ENCODE measurements around the gene TTPAL.

The TTPAL gene

DNA sequence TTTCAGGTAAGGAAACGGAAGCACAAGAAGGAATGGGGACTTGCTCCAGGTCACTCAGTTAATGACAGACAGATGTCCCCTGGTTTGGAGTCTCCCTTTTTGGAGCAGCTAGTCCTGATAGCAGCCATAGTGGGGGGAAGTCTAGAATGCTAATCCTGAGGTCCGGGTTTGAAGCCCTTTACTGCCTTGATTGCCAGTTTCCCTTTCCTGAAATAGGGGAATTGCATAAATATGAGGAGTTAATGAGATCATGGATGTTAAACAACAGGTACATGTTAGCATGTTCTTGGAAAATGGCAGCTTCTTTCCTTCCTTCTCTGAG lies 341 bp upstream of the TTPAL start:
- peak overlapping the region; percentile 83 for H3K27ac ChIP-seq
- TF ChIP-seq, protein P1, sequence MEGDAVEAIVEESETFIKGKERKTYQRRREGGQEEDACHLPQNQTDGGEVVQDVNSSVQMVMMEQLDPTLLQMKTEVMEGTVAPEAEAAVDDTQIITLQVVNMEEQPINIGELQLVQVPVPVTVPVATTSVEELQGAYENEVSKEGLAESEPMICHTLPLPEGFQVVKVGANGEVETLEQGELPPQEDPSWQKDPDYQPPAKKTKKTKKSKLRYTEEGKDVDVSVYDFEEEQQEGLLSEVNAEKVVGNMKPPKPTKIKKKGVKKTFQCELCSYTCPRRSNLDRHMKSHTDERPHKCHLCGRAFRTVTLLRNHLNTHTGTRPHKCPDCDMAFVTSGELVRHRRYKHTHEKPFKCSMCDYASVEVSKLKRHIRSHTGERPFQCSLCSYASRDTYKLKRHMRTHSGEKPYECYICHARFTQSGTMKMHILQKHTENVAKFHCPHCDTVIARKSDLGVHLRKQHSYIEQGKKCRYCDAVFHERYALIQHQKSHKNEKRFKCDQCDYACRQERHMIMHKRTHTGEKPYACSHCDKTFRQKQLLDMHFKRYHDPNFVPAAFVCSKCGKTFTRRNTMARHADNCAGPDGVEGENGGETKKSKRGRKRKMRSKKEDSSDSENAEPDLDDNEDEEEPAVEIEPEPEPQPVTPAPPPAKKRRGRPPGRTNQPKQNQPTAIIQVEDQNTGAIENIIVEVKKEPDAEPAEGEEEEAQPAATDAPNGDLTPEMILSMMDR (conservative IDR thresholded peaks at IDR 0.05) = no peak
- no peak for TF ChIP-seq ZFX (IDR thresholded peaks at IDR 0.05)

DNA sequence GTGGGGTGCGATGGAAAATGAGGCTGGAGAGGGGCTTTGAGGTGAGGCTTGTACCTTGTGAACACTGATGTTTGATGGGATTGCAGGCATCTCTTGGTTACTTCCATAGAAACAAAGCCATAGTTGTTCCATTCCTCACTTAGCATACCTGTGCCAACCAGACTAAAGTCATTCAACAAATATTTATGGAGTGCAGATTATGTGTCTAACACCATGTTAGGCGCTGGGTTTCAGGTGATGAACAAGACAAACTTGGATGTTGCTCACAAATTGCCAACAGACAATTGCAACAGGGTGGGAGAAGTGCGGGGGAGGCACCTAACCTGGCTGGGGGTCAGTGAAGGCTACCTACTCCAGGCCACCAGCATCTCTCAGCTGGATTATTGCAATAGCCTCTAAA lies 1.5 kb downstream of the TTPAL start:
- no peak overlapping the region for H3K27ac ChIP-seq
- no peak for TF ChIP-seq ZFX (IDR thresholded peaks at IDR 0.05)
- TF ChIP-seq, protein P1 (conservative IDR thresholded peaks at IDR 0.05) = no peak

DNA sequence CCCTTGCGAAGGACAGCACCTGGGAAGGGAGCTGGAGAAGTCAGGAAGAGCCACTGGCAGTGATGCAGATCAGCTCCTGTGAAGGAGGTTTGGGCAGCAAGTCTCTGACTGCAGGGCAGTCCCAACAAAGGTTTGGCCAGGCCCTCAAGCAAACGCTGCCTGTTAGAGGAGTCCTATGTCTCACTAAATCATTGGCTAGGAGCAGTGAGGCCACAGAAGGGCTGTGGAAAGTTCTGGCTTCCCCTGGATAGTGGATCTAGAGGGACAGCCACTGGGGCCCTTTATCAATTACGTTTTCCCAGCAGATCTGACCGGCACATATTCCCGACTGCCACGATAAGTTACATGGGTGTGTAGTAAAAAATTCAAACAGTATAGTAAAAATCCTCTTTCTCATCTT lies 2.5 kb downstream of the TTPAL start:
- H3K27ac ChIP-seq = no peak overlapping the region
- no peak for TF ChIP-seq ZFX (IDR thresholded peaks at IDR 0.05)
- TF ChIP-seq, protein P1 (conservative IDR thresholded peaks at IDR 0.05) = no peak

DNA sequence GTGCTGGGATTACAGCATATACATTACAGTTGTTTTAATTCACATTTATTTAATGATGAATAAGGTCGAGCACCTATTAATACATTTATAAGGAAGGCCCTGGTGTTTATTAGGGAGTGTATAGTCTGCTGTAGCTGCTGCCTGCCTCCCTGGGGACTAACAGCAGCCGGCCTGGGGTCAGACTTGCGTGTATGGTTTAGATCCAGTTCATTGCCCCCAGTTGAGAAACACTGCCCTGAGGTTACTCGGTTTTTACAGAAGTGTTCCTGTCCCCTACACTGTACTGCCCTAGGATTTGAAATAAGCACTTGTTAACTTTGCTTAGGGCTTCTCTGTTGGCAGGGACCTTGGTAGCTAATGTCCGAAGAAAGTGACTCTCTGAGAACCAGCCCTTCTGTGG lies 4.0 kb downstream of the TTPAL start:
- no peak overlapping the region for H3K27ac ChIP-seq
- no peak for TF ChIP-seq ZFX (IDR thresholded peaks at IDR 0.05)
- TF ChIP-seq, protein P1 (conservative IDR thresholded peaks at IDR 0.05) = no peak

DNA sequence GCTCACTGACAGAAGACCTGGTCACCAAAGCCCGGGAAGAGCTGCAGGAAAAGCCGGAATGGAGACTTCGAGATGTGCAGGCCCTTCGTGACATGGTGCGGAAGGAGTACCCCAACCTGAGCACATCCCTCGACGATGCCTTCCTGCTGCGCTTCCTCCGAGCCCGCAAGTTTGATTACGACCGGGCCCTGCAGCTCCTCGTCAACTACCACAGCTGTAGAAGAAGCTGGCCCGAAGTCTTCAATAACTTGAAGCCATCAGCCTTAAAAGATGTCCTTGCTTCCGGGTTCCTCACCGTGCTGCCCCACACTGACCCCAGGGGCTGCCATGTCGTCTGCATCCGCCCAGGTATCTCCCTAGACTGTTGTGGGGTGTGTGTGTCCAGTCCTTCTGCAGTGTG lies 4.4 kb downstream of the TTPAL start:
- no peak overlapping the region for H3K27ac ChIP-seq
- TF ChIP-seq, protein P1 (conservative IDR thresholded peaks at IDR 0.05) = no peak
- no peak for TF ChIP-seq ZFX (IDR thresholded peaks at IDR 0.05)

DNA sequence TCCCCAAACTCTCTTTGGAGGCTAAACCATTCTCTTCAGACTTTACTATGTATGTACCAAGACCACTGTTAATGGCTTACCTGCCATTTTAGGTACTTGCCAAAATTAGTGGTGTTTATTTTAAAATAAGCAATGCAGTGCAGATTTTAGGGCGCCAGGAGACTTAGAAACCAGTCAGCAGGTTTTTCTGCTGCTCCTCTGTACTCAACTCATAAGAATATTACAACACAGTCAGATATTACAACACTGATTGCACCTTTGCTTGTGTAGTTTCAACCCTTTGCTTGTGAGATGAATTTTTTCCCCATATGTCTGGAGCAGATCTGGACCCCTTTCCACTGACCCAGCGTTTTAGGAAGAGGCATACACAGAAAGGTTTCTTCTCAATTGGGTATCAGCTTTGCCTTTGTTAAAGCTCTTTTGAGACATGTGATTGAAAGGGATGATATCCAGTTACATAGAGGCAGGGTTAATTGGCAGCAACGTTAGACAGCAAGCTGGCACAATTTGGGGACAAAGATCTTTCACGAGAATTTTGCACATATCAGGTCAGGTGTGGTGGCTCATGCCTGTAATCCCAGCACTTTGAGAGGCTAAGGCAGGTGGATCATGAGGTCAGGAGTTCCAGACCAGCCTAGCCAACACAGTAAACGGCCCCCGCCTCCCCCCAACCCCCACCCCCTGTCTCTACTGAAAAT lies 6.2 kb downstream of the TTPAL start:
- no peak overlapping the region for H3K27ac ChIP-seq

DNA sequence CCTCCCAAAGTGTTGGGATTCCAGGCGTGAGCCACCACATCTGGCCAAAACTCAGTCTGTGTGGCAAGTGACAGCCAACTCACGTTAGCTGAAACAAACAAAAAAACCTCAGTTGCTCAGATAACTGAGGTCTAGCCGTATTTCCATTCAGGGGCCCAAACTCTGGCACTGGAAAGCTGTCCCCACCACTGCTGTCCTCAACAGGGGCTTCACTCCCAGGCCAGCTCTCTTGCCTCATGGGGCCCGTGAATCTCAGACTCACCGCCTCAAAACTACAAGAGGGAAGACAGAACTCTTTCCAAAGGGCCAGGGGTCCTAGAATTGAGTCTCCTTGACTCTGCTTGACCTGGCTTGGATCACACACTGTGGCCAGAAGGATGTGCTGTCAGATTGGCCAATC lies 7.4 kb downstream of the TTPAL start:
- TF ChIP-seq, protein P1 (conservative IDR thresholded peaks at IDR 0.05) = no peak
- no peak overlapping the region for H3K27ac ChIP-seq

More for the DNA sequence above, 6.2 kb downstream of the TTPAL start:
- TF ChIP-seq, protein P1 (conservative IDR thresholded peaks at IDR 0.05) = no peak
- TF ChIP-seq ZFX (IDR thresholded peaks at IDR 0.05) = no peak
